Measurements from ENCODE around the gene UST. TPM values are rescaled to one million over a fixed set of nuclear protein-coding genes. Genes with fewer than 3 reads are reported as not detected.

Gene UST
- total and polyA plus RNA-seq, 4 donors = 0.24 to 2.7 (median 0.87) TPM

GRCh38 chr6:148924226-148925012 lies 177.6 kb downstream of the UST start:
- no peaks in the 10 kb centered on the region for H3K4me1 ChIP-seq (ENCODE audit: control insufficient read depth in 4 of 4, insufficient read depth in 4 of 4, low read length in 3 of 4)
- peaks cover 0 to 5% (median 0%) of the 10 kb centered on the region in 4 donors for H3K27me3 ChIP-seq (ENCODE audit: control insufficient read depth in 4 of 4, insufficient read depth in 4 of 4, low read length in 3 of 4)
- no peak overlapping the region for H3K9ac ChIP-seq (ENCODE audit: low read depth in 1 of 2, low read length in 2 of 2)
- no peak overlapping the region for H3K27ac ChIP-seq (ENCODE audit: low read depth in 1 of 2, low read length in 2 of 2)
- H3K9me3 ChIP-seq (ENCODE audit: control insufficient read depth in 4 of 4, low read length in 3 of 4) = no peaks in the 10 kb centered on the region
- 89% methylated on average over 8 of the region's 8 CpGs for WGBS
- TF ChIP-seq, protein P1, sequence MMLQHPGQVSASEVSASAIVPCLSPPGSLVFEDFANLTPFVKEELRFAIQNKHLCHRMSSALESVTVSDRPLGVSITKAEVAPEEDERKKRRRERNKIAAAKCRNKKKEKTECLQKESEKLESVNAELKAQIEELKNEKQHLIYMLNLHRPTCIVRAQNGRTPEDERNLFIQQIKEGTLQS (IDR thresholded peaks at IDR 0.05) = no peak
- TF ChIP-seq RXRA (IDR thresholded peaks at IDR 0.05) (no peak), YY1 (IDR thresholded peaks at IDR 0.05) (no peak), RAD21 (IDR thresholded peaks at IDR 0.05) (no peak), SP1 (IDR thresholded peaks at IDR 0.05) (no peak), HNF4G (IDR thresholded peaks at IDR 0.05) (no peak), MAX (IDR thresholded peaks at IDR 0.05) (no peak), GABPA (IDR thresholded peaks at IDR 0.05 in 1 of 2, conservative IDR thresholded peaks at IDR 0.05 in 1 of 2) (no peak), HNF4A (conservative IDR thresholded peaks at IDR 0.05) (no peak), FOXA1 (IDR thresholded peaks at IDR 0.05) (no peak), TAF1 (conservative IDR thresholded peaks at IDR 0.05) (no peak), EGR1 (IDR thresholded peaks at IDR 0.05; ENCODE audit: low read depth in 2 of 2) (no peak)
- TF ChIP-seq, protein P2, sequence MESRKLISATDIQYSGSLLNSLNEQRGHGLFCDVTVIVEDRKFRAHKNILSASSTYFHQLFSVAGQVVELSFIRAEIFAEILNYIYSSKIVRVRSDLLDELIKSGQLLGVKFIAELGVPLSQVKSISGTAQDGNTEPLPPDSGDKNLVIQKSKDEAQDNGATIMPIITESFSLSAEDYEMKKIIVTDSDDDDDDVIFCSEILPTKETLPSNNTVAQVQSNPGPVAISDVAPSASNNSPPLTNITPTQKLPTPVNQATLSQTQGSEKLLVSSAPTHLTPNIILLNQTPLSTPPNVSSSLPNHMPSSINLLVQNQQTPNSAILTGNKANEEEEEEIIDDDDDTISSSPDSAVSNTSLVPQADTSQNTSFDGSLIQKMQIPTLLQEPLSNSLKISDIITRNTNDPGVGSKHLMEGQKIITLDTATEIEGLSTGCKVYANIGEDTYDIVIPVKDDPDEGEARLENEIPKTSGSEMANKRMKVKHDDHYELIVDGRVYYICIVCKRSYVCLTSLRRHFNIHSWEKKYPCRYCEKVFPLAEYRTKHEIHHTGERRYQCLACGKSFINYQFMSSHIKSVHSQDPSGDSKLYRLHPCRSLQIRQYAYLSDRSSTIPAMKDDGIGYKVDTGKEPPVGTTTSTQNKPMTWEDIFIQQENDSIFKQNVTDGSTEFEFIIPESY (IDR thresholded peaks at IDR 0.05) = no peak
- TF ChIP-seq, protein P3, sequence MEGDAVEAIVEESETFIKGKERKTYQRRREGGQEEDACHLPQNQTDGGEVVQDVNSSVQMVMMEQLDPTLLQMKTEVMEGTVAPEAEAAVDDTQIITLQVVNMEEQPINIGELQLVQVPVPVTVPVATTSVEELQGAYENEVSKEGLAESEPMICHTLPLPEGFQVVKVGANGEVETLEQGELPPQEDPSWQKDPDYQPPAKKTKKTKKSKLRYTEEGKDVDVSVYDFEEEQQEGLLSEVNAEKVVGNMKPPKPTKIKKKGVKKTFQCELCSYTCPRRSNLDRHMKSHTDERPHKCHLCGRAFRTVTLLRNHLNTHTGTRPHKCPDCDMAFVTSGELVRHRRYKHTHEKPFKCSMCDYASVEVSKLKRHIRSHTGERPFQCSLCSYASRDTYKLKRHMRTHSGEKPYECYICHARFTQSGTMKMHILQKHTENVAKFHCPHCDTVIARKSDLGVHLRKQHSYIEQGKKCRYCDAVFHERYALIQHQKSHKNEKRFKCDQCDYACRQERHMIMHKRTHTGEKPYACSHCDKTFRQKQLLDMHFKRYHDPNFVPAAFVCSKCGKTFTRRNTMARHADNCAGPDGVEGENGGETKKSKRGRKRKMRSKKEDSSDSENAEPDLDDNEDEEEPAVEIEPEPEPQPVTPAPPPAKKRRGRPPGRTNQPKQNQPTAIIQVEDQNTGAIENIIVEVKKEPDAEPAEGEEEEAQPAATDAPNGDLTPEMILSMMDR (IDR thresholded peaks at IDR 0.05; ENCODE audit: low read depth, low read length, missing input control) = no peak
- TF ChIP-seq, protein P4, sequence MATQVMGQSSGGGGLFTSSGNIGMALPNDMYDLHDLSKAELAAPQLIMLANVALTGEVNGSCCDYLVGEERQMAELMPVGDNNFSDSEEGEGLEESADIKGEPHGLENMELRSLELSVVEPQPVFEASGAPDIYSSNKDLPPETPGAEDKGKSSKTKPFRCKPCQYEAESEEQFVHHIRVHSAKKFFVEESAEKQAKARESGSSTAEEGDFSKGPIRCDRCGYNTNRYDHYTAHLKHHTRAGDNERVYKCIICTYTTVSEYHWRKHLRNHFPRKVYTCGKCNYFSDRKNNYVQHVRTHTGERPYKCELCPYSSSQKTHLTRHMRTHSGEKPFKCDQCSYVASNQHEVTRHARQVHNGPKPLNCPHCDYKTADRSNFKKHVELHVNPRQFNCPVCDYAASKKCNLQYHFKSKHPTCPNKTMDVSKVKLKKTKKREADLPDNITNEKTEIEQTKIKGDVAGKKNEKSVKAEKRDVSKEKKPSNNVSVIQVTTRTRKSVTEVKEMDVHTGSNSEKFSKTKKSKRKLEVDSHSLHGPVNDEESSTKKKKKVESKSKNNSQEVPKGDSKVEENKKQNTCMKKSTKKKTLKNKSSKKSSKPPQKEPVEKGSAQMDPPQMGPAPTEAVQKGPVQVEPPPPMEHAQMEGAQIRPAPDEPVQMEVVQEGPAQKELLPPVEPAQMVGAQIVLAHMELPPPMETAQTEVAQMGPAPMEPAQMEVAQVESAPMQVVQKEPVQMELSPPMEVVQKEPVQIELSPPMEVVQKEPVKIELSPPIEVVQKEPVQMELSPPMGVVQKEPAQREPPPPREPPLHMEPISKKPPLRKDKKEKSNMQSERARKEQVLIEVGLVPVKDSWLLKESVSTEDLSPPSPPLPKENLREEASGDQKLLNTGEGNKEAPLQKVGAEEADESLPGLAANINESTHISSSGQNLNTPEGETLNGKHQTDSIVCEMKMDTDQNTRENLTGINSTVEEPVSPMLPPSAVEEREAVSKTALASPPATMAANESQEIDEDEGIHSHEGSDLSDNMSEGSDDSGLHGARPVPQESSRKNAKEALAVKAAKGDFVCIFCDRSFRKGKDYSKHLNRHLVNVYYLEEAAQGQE (IDR thresholded peaks at IDR 0.05) = no peak
- DNase-seq (ENCODE audit: low spot score) = no peak
- no peaks in the 10 kb centered on the region for H3K36me3 ChIP-seq (ENCODE audit: control insufficient read depth in 4 of 4, insufficient read depth in 3 of 4, low read depth in 1 of 4, low read length in 3 of 4)
- no peak overlapping the region for H3K4me3 ChIP-seq (ENCODE audit: low read depth in 1 of 3, low read length in 3 of 3)
